NK-92 (cell line): ENCODE data around the gene GNPNAT1.
"Not testable (repeated sequence)": the region's sequence is repeated elsewhere in the genome, so short reads cannot be mapped to it uniquely, and the experiment has no call there.

ENCODE experiments used
- DNase-seq: peaks from one replicate; lab custom pipeline; 2025; ENCODE audit not compliant: unreplicated experiment; lab: John Stamatoyannopoulos, UW

GNPNAT1 gene

GRCh38 chr14:52729925-52730708 is 61.3 kb downstream of the GNPNAT1 start, which contains the start of gene STYX:
TSS of gene STYX (plus strand) at chr14:52730166. CDS start at chr14:52730475, 309 bp downstream.
- peak; percentile 88 for DNase-seq

GRCh38 chr14:52729585-52729924 is 61.9 kb downstream of the GNPNAT1 start:
- DNase-seq, result no peak

DNA sequence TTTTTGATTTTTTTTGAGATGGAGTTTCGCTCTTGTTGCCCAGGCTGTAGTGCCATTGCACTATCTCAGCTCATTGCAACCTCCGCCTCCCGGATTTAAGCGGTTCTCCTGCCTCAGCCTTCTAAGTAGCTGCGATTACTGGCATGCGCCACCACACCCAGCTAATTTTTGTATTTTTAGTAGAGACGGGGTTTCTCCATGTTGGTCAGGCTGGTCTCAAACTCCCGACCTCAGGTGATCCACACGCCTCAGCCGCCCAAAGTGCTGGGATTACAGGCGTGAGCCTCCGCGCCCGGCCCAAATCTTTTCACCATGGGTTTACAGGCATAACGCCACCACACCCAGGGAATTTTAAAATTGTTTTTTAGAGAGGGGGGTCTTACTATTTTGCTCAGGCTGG is 62.4 kb downstream of the GNPNAT1 start:
- not testable (repeated sequence) for DNase-seq

- not testable (repeated sequence) for DNase-seq
Observed at GRCh38 chr14:52727509-52727908, 63.9 kb downstream of the GNPNAT1 start.
